Upper lobe of left lung (tissue), 6 donors: Measurements from ENCODE around the gene AGAP1. TPM values are rescaled to one million over a fixed set of nuclear protein-coding genes. Genes with fewer than 3 reads are reported as not detected.

Source experiments
- ATAC-seq, 2 donors: fragments of 200-7000 bp; cut with Tn5 transposase; one replicate each; pipeline ENCODE4 v1.9.1; 2022; ENCODE audit warnings: mild to moderate bottlenecking in 2 of 2, moderate library complexity in 2 of 2; ENCODE audit not compliant: low FRiP score in 2 of 2
- DNase-seq, 2 donors: peaks; one replicate each; pipeline ENCODE4 v3.0.0-alpha.2; 2019 to 2020
- H3K27ac ChIP-seq, 4 donors: fragments of 200-600 bp; sonication (generic); one replicate each; pipeline ENCODE4 v1.5.1; 2016 to 2019
- H3K27me3 ChIP-seq, 4 donors: fragments of 200-600 bp; sonication (generic); one replicate each; pipeline ENCODE4 v1.5.1; 2017 to 2019
- H3K36me3 ChIP-seq, 4 donors: fragments of 200-600 bp; sonication (generic); one replicate each; pipeline ENCODE4 v1.5.1; 2016 to 2019
- H3K4me1 ChIP-seq, 4 donors: fragments of 200-600 bp; sonication (generic); one replicate each; pipeline ENCODE4 v1.5.1; 2018 to 2019
- H3K4me3 ChIP-seq, 4 donors: fragments of 200-600 bp; sonication (generic); one replicate each; pipeline ENCODE4 v1.5.1; 2017 to 2019; ENCODE audit warnings: mild to moderate bottlenecking in 2 of 4, moderate library complexity in 1 of 4
- H3K9me3 ChIP-seq, 4 donors: fragments of 200-600 bp; sonication (generic); one replicate each; pipeline ENCODE4 v1.5.1; 2018 to 2019
- CTCF ChIP-seq, 6 experiments: fragments of 450-650 bp in 4 of 6; fragments of 200-600 bp in 2 of 6; sonication (generic) in 2 of 6; IDR thresholded peaks; one replicate each; pipeline ENCODE4 v1.5.1; 2016 to 2019; ENCODE audit warnings: antibody characterized with exemption in 6 of 6
- EP300 ChIP-seq, 4 donors: sonication (generic); formaldehyde crosslinking; IDR thresholded peaks; one replicate each; pipeline ENCODE4 v1.5.1; 2017; ENCODE audit warnings: antibody characterized with exemption in 4 of 4, control low read depth in 2 of 4
- POLR2A ChIP-seq, 4 donors: fragments of 450-650 bp; IDR thresholded peaks; one replicate each; pipeline ENCODE4 v1.5.1; 2016 to 2017; ENCODE audit warnings: antibody characterized with exemption in 4 of 4, mild to moderate bottlenecking in 2 of 4
- POLR2AphosphoS5 ChIP-seq, 2 donors: sonication (generic); formaldehyde crosslinking; IDR thresholded peaks; one replicate each; pipeline ENCODE4 v1.5.1; 2017; ENCODE audit warnings: antibody characterized with exemption in 2 of 2
- WGBS, 2 donors: methylation state at CpG; one replicate each; pipeline ENCODE4 v1.1.5; 2017 to 2018; 5-methylcytosine and 5-hydroxymethylcytosine counted together
- total RNA-seq, 6 donors: library from RNA; depleted of rRNA in 4 of 6; stranded (reverse); fragments of >200 nt in 4 of 6; gene quantifications; one replicate each; pipeline versions ENCODE4 v1.1.0 to v1.2.1, GENCODE V29; 2016 to 2021
- donor health status: DM: no; HTN: no; CAD: no; lungs with moderate emphysema.
- donor health status: DM: no; HTN: yes; CAD: no; lungs with severe emphysema.

The AGAP1 gene
- total RNA-seq, 6 donors from 2014 or later = 25.5 to 45.1 (median 30.7) TPM

- 12 to 38% methylated on average over 2 to 8 of the region's 8 CpGs for WGBS, 2 donors
- H3K27me3 ChIP-seq = no peaks in the 10 kb centered on the region
- H3K9me3 ChIP-seq = no peaks in the 10 kb centered on the region
- peaks cover 21 to 46% (median 27%) of the 10 kb centered on the region in 4 donors for H3K4me1 ChIP-seq
- TF ChIP-seq CTCF (IDR thresholded peaks at IDR 0.05) = peak in 5 of 6 experiments; percentile 37 to 65 (median 56)
- TF ChIP-seq POLR2A (IDR thresholded peaks at IDR 0.05) = no peak
- DNase-seq (peak in 1 of 2 donors; percentile 70), ATAC-seq (peak in 1 of 2 donors; percentile 53)
- no peak overlapping the region for H3K4me3 ChIP-seq
- peak overlapping the region in 2 of 4 donors; percentile 3 to 6 for H3K27ac ChIP-seq
- no peaks in the 10 kb centered on the region for H3K36me3 ChIP-seq
Measured at GRCh38 chr2:235551965-235552364, 58.1 kb downstream of the AGAP1 start.

GRCh38 chr2:235552671-235553070 is 58.8 kb downstream of the AGAP1 start:
- Histone ChIP-seq H3K4me1 (peaks cover 23 to 48% (median 27%) of the 10 kb centered on the region in 4 donors), H3K9me3 (no peaks in the 10 kb centered on the region), H3K27me3 (no peaks in the 10 kb centered on the region), H3K4me3 (no peak overlapping the region), H3K27ac (peak overlapping the region in 2 of 4 donors; percentile 3 to 6), H3K36me3 (no peaks in the 10 kb centered on the region)
- ATAC-seq (no peak), DNase-seq (no peak)
- WGBS, 2 donors = 84 to 88% methylated on average over 3 of the region's 3 CpGs
- TF ChIP-seq CTCF (IDR thresholded peaks at IDR 0.05) = no peak
- no peak for TF ChIP-seq POLR2AphosphoS5 (IDR thresholded peaks at IDR 0.05)
- TF ChIP-seq EP300 (IDR thresholded peaks at IDR 0.05) = no peak
- TF ChIP-seq POLR2A (IDR thresholded peaks at IDR 0.05) = no peak

GRCh38 chr2:235553291-235553690 is 59.4 kb downstream of the AGAP1 start:
- Histone ChIP-seq H3K27ac (no peak overlapping the region), H3K36me3 (no peaks in the 10 kb centered on the region), H3K9me3 (no peaks in the 10 kb centered on the region), H3K4me3 (no peak overlapping the region), H3K27me3 (no peaks in the 10 kb centered on the region), H3K4me1 (peaks cover 25 to 48% (median 30%) of the 10 kb centered on the region in 4 donors)
- WGBS, 2 donors = 49 to 68% methylated on average over 6 of the region's 6 CpGs
- TF ChIP-seq POLR2A (IDR thresholded peaks at IDR 0.05) (no peak), POLR2AphosphoS5 (IDR thresholded peaks at IDR 0.05) (no peak), EP300 (IDR thresholded peaks at IDR 0.05) (no peak), CTCF (IDR thresholded peaks at IDR 0.05) (no peak)
- DNase-seq (no peak), ATAC-seq (no peak)

- H3K4me3 ChIP-seq = no peak overlapping the region
- DNase-seq (peak in 1 of 2 donors; percentile 70), ATAC-seq (peak; percentile 11 to 16)
- peak overlapping the region in 2 of 4 donors; percentile 4 to 38 for H3K27ac ChIP-seq
- TF ChIP-seq CTCF (IDR thresholded peaks at IDR 0.05) (no peak), POLR2A (IDR thresholded peaks at IDR 0.05) (no peak), POLR2AphosphoS5 (IDR thresholded peaks at IDR 0.05) (peak in 1 of 2 donors; percentile 4)
- no peaks in the 10 kb centered on the region for H3K9me3 ChIP-seq
- H3K27me3 ChIP-seq = no peaks in the 10 kb centered on the region
- 37 to 56% methylated on average over 4 to 12 of the region's 13 CpGs for whole genome bisulfite sequencing, 2 donors
- H3K36me3 ChIP-seq = no peaks in the 10 kb centered on the region
- peaks cover 25 to 48% (median 31%) of the 10 kb centered on the region in 4 donors for H3K4me1 ChIP-seq
Measured at GRCh38 chr2:235553696-235554100, 59.9 kb downstream of the AGAP1 start.

- H3K4me1 ChIP-seq = peaks cover 25 to 48% (median 31%) of the 10 kb centered on the region in 4 donors
- ATAC-seq (no peak), DNase-seq (no peak)
- H3K27me3 ChIP-seq = no peaks in the 10 kb centered on the region
- peak overlapping the region in 2 of 4 donors; percentile 3 to 4 for H3K27ac ChIP-seq
- H3K4me3 ChIP-seq = no peak overlapping the region
- 86 to 87% methylated on average over 6 of the region's 6 CpGs for WGBS, 2 donors
- no peaks in the 10 kb centered on the region for H3K36me3 ChIP-seq
- TF ChIP-seq EP300 (IDR thresholded peaks at IDR 0.05) (no peak), POLR2A (IDR thresholded peaks at IDR 0.05) (no peak), POLR2AphosphoS5 (IDR thresholded peaks at IDR 0.05) (no peak), CTCF (IDR thresholded peaks at IDR 0.05) (no peak)
- no peaks in the 10 kb centered on the region for H3K9me3 ChIP-seq
Measured at GRCh38 chr2:235554385-235554784, 60.5 kb downstream of the AGAP1 start.
